ENCODE data around the gene EIF2S3.
A peak's percentile ranks its signal among the peaks of the same experiment; 100 is the strongest.
"Not testable (repeated sequence)": the region's sequence is repeated elsewhere in the genome, so short reads cannot be mapped to it uniquely, and the experiment has no call there.

EIF2S3 gene

GRCh38 chrX:24054182-24055042, at the start of gene EIF2S3:
EIF2S3 (plus strand) TSS chrX:24054956; CDS start chrX:24054969, 13 bp downstream.
- peak; percentile 78 for DNase-seq

- DNase-seq, result no peak
These were observed 49.7 kb upstream of the EIF2S3 start for GRCh38 chrX:24005028-24005427.

GRCh38 chrX:24005867-24006266, 48.9 kb upstream of the EIF2S3 start:
- DNase-seq, result no peak

GRCh38 chrX:24012266-24012665, 42.5 kb upstream of the EIF2S3 start:
- DNase-seq, result no peak

GRCh38 chrX:24014388-24015018, 40.3 kb upstream of the EIF2S3 start:
- no peak for DNase-seq

- DNase-seq, result no peak
These were observed 37.1 kb upstream of the EIF2S3 start for GRCh38 chrX:24017674-24018073.

- DNase-seq, result no peak
These were observed 35.9 kb upstream of the EIF2S3 start for GRCh38 chrX:24018809-24019208.

- DNase-seq, result no peak
These were observed 35.3 kb upstream of the EIF2S3 start for GRCh38 chrX:24019448-24019847.

- no peak for DNase-seq
These were observed 34.4 kb upstream of the EIF2S3 start for GRCh38 chrX:24020306-24020876.

GRCh38 chrX:24023544-24023943, 31.2 kb upstream of the EIF2S3 start:
- DNase-seq, result no peak

- DNase-seq, result no peak
These were observed 30.6 kb upstream of the EIF2S3 start for GRCh38 chrX:24023972-24024669.

- peak; percentile 62 for DNase-seq
These were observed 29.7 kb upstream of the EIF2S3 start for GRCh38 chrX:24024819-24025740.

- DNase-seq, result no peak
These were observed 28.9 kb upstream of the EIF2S3 start for GRCh38 chrX:24025741-24026403.

GRCh38 chrX:24026432-24026831, 28.3 kb upstream of the EIF2S3 start:
- DNase-seq, result no peak

GRCh38 chrX:24027086-24027485, 27.7 kb upstream of the EIF2S3 start, which contains the start of gene KLHL15:
KLHL15 (minus strand) TSS chrX:24027186; CDS start chrX:24006693, 20,493 bp downstream.
- DNase-seq, result no peak

- DNase-seq, result no peak
These were observed 26.8 kb upstream of the EIF2S3 start for GRCh38 chrX:24027985-24028384.

- no peak for DNase-seq
These were observed 24.2 kb upstream of the EIF2S3 start for GRCh38 chrX:24030597-24030996.

- no peak for DNase-seq
These were observed 20.3 kb upstream of the EIF2S3 start for GRCh38 chrX:24034485-24034884.

GRCh38 chrX:24037729-24038128, 17.0 kb upstream of the EIF2S3 start:
- DNase-seq, result no peak

- DNase-seq, result not testable (repeated sequence)
These were observed 8.7 kb upstream of the EIF2S3 start for GRCh38 chrX:24046060-24046459.

GRCh38 chrX:24049643-24050042, 5.1 kb upstream of the EIF2S3 start:
- DNase-seq, result not testable (repeated sequence)

Data from 8988T (cell line).